ENCODE results near the gene PRXL2C.
"Not testable (repeated sequence)": the region's sequence is repeated elsewhere in the genome, so short reads cannot be mapped to it uniquely, and the experiment has no call there.

PRXL2C gene

GRCh38 chr9:96667363-96667728 is 12.2 kb upstream of the PRXL2C start:
- no peak for TF ChIP-seq CTCF (IDR thresholded peaks at IDR 0.05)
- H3K4me3 ChIP-seq (ENCODE audit: low read depth in 1 of 2, low read length in 1 of 2) = no peak overlapping the region
- H3K9me3 ChIP-seq = no peaks in the 10 kb centered on the region
- H3K4me1 ChIP-seq (ENCODE audit: control insufficient read depth in 1 of 2, insufficient read depth in 1 of 2, low read depth in 1 of 2, low read length in 1 of 2) = no peaks in the 10 kb centered on the region
- no peak overlapping the region for H3K27ac ChIP-seq
- no peaks in the 10 kb centered on the region for H3K27me3 ChIP-seq
- H3K36me3 ChIP-seq = no peaks in the 10 kb centered on the region

GRCh38 chr9:96666653-96667362 is 11.7 kb upstream of the PRXL2C start:
- H3K27ac ChIP-seq; H3K9me3 ChIP-seq; H3K4me1 ChIP-seq (ENCODE audit: control insufficient read depth in 1 of 2, insufficient read depth in 1 of 2, low read depth in 1 of 2, low read length in 1 of 2); H3K4me3 ChIP-seq (ENCODE audit: low read depth in 1 of 2, low read length in 1 of 2); H3K36me3 ChIP-seq; H3K27me3 ChIP-seq: not testable (repeated sequence)

- Histone ChIP-seq H3K27ac (no peak overlapping the region), H3K36me3 (no peaks in the 10 kb centered on the region), H3K4me1 (ENCODE audit: control insufficient read depth in 1 of 2, insufficient read depth in 1 of 2, low read depth in 1 of 2, low read length in 1 of 2) (no peaks in the 10 kb centered on the region), H3K27me3 (no peaks in the 10 kb centered on the region), H3K9me3 (no peaks in the 10 kb centered on the region), H3K4me3 (ENCODE audit: low read depth in 1 of 2, low read length in 1 of 2) (no peak overlapping the region)
- no peak for TF ChIP-seq CTCF (IDR thresholded peaks at IDR 0.05)
These were observed 10.7 kb upstream of the PRXL2C start for GRCh38 chr9:96665789-96666188.

- Histone ChIP-seq H3K36me3 (no peaks in the 10 kb centered on the region), H3K4me3 (ENCODE audit: low read depth in 1 of 2, low read length in 1 of 2) (no peak overlapping the region), H3K27ac (no peak overlapping the region), H3K27me3 (peaks cover 4% of the 10 kb centered on the region), H3K4me1 (ENCODE audit: control insufficient read depth in 1 of 2, insufficient read depth in 1 of 2, low read depth in 1 of 2, low read length in 1 of 2) (no peaks in the 10 kb centered on the region), H3K9me3 (no peaks in the 10 kb centered on the region)
- no peak for TF ChIP-seq CTCF (IDR thresholded peaks at IDR 0.05)
These were observed 8.5 kb upstream of the PRXL2C start for GRCh38 chr9:96663506-96664120.

GRCh38 chr9:96661711-96662110 is 6.6 kb upstream of the PRXL2C start:
- no peak for TF ChIP-seq CTCF (IDR thresholded peaks at IDR 0.05)
- H3K27me3 ChIP-seq = peaks cover 21% of the 10 kb centered on the region
- H3K36me3 ChIP-seq = no peaks in the 10 kb centered on the region
- H3K27ac ChIP-seq = no peak overlapping the region
- H3K9me3 ChIP-seq = no peaks in the 10 kb centered on the region
- H3K4me1 ChIP-seq (ENCODE audit: control insufficient read depth in 1 of 2, insufficient read depth in 1 of 2, low read depth in 1 of 2, low read length in 1 of 2) = no peaks in the 10 kb centered on the region
- no peak overlapping the region for H3K4me3 ChIP-seq (ENCODE audit: low read depth in 1 of 2, low read length in 1 of 2)

- H3K27me3 ChIP-seq = peaks cover 31% of the 10 kb centered on the region
- H3K36me3 ChIP-seq = no peaks in the 10 kb centered on the region
- H3K4me1 ChIP-seq (ENCODE audit: control insufficient read depth in 1 of 2, insufficient read depth in 1 of 2, low read depth in 1 of 2, low read length in 1 of 2) = peaks cover 0 to under 1% of the 10 kb centered on the region in 2 experiments
- H3K4me3 ChIP-seq (ENCODE audit: low read depth in 1 of 2, low read length in 1 of 2) = no peak overlapping the region
- no peak for TF ChIP-seq CTCF (IDR thresholded peaks at IDR 0.05)
- H3K9me3 ChIP-seq = no peaks in the 10 kb centered on the region
- no peak overlapping the region for H3K27ac ChIP-seq
These were observed 5.7 kb upstream of the PRXL2C start for GRCh38 chr9:96660692-96661248.
